GM12873 (cell line): Measurements from ENCODE around the gene ARHGEF28.

Experiments
- TF ChIP-seq, protein P1 (sequence below): IDR thresholded peaks from 2 replicates; pipeline ENCODE4 v1.5.1; 2012; ENCODE audit warnings: low read depth, mild to moderate bottlenecking, moderate library complexity, low read length, control low read depth; ENCODE audit not compliant: insufficient read depth; ENCODE audit errors: missing control alignments

The ARHGEF28 gene

DNA sequence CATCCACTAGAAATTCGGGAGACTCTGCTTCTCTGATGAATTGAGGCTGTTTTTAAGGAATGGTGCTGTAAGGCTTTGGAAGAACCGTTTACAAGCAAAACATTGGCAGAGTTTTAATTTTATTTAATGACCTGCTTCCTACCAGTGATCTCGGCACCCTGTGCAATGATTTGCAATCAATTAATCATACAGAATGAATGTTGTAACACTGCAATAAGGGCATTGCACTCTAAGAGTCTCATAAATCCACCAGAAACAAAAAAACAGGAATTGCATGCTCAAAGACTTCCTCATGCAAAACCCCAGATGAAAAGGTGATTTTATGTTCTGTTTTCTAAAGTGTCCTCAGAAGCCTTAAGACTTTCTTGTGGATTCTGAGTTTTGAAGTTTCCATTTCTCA, 295.7 kb downstream of the ARHGEF28 start:
- TF ChIP-seq, protein P1, sequence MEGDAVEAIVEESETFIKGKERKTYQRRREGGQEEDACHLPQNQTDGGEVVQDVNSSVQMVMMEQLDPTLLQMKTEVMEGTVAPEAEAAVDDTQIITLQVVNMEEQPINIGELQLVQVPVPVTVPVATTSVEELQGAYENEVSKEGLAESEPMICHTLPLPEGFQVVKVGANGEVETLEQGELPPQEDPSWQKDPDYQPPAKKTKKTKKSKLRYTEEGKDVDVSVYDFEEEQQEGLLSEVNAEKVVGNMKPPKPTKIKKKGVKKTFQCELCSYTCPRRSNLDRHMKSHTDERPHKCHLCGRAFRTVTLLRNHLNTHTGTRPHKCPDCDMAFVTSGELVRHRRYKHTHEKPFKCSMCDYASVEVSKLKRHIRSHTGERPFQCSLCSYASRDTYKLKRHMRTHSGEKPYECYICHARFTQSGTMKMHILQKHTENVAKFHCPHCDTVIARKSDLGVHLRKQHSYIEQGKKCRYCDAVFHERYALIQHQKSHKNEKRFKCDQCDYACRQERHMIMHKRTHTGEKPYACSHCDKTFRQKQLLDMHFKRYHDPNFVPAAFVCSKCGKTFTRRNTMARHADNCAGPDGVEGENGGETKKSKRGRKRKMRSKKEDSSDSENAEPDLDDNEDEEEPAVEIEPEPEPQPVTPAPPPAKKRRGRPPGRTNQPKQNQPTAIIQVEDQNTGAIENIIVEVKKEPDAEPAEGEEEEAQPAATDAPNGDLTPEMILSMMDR, result no peak

DNA sequence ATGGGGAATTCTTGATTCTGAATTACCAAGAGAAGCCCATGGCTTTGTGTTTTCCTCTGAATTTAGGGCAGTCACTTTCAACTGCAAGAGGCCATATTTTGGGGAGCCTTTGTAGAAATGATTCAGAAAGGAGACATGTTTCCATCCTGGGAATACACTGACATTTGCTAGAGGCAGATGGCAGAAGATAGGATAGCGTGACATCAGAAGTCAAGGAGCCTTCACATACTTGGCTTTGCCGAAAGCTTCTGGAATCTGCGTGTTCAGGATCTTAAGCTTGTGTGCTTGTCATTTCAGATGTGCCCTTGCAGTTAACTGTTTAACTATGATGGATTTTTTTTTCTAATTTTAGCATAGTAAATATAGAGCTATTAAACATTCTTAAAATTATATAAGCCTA, 296.2 kb downstream of the ARHGEF28 start:
- TF ChIP-seq, protein P1, result no peak

DNA sequence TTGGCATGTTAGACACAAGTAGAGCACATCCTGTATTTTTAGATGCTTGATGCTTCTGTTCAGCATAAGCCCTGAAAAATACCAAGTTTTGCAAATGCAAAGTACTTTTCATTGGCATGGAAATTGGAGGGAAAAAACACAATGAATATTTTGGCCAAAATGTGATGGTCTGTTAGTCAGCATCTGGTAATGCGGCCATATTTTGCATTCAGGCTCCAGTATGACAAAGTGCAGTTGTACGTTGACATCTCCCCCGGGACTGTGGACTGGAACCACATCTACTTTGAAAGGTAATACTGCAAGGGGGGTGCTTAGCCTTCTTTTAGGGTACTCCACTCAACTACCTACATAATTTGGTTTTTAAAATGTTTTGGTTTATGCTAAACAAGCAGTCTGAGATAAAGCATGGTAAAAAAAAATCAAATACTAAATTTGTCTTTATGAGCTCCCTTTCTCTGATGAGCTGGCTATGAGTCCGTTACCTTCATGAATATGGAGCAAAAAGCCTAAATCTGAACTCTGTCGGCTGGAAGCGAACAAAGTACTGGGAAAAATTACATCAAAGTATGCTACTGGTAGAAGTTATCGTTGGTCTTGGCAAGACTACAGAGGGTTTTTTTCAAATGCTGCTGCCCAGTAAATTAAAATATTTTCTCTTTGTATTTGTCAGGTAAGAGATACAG, 297.0 kb downstream of the ARHGEF28 start:
- TF ChIP-seq, protein P1, result no peak

DNA sequence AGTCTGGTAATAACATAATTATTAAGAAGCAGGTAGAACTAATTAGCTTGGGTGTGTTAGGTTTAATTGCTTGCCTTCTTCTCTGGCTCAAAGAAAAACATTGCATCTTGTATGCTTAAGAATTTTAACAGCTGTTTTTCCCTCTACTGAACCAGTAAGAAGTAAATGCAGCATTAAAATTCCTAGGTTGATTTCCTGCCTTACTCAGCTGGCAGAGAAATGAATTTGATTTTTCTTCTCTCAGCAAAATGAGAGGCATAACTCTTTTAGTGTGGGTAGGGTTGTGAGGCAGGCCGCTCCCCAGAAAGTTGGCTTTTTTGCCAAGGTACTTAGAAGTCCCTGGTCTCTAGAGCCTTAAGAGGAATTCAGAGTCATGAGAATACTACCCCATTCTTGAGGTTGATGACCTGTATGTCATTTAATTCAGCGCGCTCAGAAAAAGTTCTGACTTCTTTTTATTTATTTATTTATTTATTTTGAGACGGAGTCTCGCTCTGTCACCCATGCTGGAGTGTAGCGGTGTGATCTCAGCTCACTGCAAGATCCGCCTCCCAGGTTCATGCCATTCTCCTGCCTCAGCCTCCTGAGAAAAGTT, 302.6 kb downstream of the ARHGEF28 start:
- TF ChIP-seq, protein P1, result no peak

DNA sequence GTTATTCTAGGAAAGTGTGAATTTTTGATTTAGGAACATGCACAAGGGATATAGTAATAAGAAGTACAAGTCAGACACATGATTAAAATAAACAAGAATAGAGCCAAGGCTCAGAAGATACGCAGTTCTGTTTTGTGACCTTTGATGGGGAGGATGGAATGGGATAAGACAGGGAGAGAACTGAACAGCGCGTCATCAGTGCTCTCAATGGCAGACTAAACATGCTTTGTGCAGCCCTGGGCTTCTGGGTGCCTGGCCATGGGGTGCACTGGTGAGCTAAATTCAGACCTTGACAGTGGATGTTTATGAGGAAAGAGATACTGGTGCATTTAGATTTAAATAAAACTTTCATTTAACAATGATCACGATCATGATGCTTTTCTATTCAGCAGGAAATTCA, 309.7 kb downstream of the ARHGEF28 start:
- TF ChIP-seq, protein P1, result no peak

DNA sequence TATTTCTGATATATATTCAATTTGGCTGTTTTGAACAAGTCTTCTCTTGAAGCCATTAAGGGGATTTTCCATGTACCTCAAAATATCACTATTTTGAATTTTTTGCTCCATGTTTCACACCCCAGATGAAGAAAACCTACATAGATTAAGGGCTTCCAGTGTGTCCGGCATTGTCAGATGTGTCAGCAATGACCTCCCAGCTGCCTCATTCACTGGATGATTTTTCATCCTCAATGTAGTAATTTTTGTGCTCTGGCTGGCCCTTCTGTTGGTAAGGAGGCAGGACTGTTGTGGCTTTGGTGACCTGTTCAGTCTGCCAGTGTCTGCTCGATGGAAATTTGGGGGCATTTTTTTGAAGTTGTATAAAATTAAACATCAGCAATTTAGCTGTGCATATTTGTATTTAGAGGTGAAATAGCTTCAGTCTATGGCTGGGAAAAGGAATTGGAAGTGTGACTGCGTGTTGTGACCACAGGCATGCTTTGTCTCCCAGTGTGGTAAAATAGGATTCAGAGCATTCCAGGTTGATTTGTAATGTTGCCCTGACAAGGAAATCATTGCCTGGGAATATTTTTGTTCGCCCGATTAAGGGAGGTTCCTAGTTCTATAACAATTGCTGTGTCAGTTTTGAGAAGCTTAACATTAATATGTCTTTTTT, 312.4 kb downstream of the ARHGEF28 start:
- TF ChIP-seq, protein P1, result no peak

DNA sequence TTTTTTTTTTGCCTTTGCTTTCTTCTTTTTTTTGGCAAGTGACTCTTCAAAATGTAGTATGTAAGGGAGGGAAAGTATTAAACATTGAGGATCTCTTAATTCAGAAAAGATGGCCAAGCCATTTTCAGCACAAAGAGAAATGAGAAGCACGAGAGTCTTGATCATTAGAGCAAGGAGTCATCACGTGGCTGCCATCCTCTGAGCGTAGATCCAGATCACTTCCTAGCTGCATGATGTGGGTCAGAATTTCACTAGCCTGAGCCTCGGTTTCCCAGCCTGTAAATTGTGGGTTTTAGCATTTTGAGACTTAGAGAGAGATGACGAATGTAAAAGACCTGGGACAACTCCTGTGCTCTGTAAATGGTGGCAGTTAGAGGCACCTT, 312.9 kb downstream of the ARHGEF28 start:
- TF ChIP-seq, protein P1, result no peak
